ENCODE measurements around the gene HSPA8. TPM values are rescaled to one million over a fixed set of nuclear protein-coding genes. Genes with fewer than 3 reads are reported as not detected.

Gene HSPA8
- total RNA-seq, 1 experiment from 2014 or later: 1,124 TPM

DNA sequence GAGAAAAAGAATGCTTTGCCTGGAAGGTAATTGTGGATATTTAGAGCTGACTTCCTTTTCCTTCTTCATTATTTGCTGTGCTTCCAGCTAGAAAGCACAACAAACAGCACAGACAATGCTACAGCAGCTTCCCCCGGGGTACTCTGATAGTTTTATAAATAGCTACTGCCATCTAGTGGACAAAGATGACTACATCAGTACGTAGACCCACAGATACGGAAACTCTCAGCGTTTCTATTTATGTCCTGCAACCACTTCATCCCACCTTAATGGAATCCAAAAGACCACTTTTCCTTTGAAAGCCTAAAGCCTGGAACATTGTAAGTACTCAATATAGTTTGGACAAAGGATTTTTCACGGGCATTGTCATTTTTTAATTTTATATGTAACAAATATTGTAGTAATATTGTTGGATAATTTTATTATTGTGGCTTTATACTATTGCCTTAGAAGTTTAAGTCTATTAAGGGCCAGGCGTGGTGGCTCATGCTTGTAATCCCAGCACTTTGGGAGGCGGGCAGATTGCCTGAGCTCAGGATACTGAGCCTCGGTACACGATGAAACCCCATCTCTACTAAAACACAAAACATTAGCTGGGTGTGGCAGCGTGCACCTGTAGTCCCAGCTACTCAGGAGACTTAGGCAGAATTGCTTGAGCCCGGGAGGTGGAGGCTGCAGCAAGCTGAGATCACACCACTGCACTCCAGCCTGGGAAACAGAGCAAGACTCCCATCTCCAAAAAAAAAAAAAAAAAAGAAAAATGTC is 7.5 kb downstream of the HSPA8 start (continued):
- TF ChIP-seq, protein P1, sequence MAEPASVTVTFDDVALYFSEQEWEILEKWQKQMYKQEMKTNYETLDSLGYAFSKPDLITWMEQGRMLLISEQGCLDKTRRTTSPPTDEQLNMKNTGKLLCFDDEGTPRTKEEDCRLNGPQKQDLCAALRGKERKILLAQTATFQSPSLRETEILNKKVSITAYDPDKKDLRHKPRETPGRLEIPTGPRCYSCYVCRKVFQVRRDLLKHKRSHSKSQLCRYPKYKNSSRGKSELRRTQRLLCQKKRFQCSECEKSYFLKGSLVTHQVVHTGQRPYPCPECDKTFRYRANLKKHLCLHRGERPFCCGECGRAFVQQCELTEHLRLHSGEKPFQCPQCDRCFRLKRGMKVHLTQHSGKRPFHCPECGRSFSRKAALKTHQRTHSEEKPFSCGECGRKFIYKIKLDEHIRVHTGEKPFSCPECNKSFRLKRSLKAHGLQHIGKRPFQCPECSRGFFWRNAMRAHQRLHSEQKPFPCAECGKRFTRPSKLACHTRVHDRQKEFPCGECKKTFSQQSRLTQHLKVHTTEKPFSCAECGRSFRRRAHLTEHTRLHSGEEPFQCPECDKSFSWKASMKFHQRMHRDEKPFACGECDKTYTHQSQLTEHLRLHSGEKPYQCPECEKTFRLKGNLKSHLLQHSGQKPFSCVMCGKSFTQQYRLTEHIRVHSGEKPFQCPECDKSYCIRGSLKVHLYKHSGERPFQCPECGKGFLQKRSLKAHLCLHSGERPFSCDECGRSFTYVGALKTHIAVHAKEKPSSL (CRISPR knock-in tag; conservative IDR thresholded peaks at IDR 0.05): peak; percentile 79; the same call in 1 of the 2 replicates
- TF ChIP-seq, protein P2, sequence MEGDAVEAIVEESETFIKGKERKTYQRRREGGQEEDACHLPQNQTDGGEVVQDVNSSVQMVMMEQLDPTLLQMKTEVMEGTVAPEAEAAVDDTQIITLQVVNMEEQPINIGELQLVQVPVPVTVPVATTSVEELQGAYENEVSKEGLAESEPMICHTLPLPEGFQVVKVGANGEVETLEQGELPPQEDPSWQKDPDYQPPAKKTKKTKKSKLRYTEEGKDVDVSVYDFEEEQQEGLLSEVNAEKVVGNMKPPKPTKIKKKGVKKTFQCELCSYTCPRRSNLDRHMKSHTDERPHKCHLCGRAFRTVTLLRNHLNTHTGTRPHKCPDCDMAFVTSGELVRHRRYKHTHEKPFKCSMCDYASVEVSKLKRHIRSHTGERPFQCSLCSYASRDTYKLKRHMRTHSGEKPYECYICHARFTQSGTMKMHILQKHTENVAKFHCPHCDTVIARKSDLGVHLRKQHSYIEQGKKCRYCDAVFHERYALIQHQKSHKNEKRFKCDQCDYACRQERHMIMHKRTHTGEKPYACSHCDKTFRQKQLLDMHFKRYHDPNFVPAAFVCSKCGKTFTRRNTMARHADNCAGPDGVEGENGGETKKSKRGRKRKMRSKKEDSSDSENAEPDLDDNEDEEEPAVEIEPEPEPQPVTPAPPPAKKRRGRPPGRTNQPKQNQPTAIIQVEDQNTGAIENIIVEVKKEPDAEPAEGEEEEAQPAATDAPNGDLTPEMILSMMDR (IDR thresholded peaks at IDR 0.05): peak; percentile 52; the same call in 1 of the 2 replicates

DNA sequence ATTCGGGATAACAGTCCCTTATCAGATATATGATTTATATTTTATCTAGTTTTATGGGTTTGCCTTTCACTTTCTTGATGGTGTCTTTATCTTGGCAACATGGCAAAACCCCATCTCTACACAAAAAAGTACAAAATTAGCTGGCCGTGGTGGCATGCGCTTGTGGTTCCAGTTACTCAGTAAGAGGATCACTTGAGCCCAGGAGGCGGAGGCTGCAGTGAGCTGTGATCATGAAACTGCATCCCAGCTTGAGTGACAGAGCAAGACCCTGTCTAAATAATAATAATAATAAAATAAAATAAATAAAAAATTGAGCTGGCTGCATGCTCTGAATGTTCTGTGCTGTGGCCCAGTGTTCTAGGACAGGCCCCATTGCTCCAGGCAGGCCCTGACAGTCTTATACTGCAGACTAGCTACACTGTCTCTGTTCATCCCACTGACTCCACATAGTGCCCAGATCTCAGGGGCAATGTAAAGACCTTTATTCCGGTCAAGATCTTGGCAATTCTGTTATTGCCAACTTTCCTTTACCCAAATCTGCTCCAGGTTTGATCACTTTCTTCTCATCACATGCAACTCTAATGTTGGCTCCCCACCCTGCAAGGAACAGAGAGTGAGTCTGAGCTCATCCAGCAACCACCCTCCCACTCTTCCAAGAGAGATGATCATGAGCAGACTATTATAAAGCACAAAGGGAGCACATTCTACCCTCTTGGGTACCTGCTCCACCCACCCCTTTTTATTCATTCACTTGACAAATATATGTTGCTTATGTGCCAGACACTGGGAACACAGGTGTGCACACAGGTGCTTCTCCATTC is 8.8 kb downstream of the HSPA8 start:
- H3K27ac Mint-ChIP-seq: peak overlapping the region; percentile 4; the same call in 1 of the 2 replicates
- H3K9me3 Mint-ChIP-seq: no peaks in the 10 kb centered on the region
- ATAC-seq (peak; percentile 7), DNase-seq (ENCODE audit: low spot score) (no peak)
- no peak overlapping the region for H3K4me3 Mint-ChIP-seq
- peaks cover 31% of the 10 kb centered on the region for H3K36me3 Mint-ChIP-seq
- POLR2A ChIA-PET: interaction anchor here (1.5 to 1.9 kb wide), 2 partner anchors 9 kb away, joined by 5 read pairs; partner anchors contain the start of gene HSPA8
- H3K27me3 Mint-ChIP-seq (ENCODE audit: low read depth): no peaks in the 10 kb centered on the region
- peaks cover 7% of the 10 kb centered on the region; the same call in 1 of the 2 replicates for H3K4me1 Mint-ChIP-seq
- CTCF ChIA-PET: interaction anchor here (0.5 to 3.6 kb wide), 30 partner anchors 10 to 508 kb away, joined by 3 to 31 read pairs (median 5); partner anchors contain the start of gene HSPA8
- TF ChIP-seq ZNF138 (CRISPR knock-in tag; conservative IDR thresholded peaks at IDR 0.05) (no peak), SMAD3 (CRISPR knock-in tag; IDR thresholded peaks at IDR 0.05; ENCODE audit: borderline replicate concordance) (no peak), ZNF396 (CRISPR knock-in tag; IDR thresholded peaks at IDR 0.05; ENCODE audit: borderline replicate concordance) (no peak), RORB (CRISPR knock-in tag; IDR thresholded peaks at IDR 0.05) (no peak), NR2C2 (CRISPR knock-in tag; IDR thresholded peaks at IDR 0.05) (no peak), ESRRA (CRISPR knock-in tag; IDR thresholded peaks at IDR 0.05; ENCODE audit: borderline replicate concordance) (no peak), ZNF232 (CRISPR knock-in tag; IDR thresholded peaks at IDR 0.05) (no peak), IRF2 (CRISPR knock-in tag; IDR thresholded peaks at IDR 0.05; ENCODE audit: borderline replicate concordance, low read depth) (no peak), NR1H2 (CRISPR knock-in tag; IDR thresholded peaks at IDR 0.05) (no peak), ELF4 (CRISPR knock-in tag; IDR thresholded peaks at IDR 0.05; ENCODE audit: low read depth) (no peak), GABPB1 (CRISPR knock-in tag; IDR thresholded peaks at IDR 0.05) (no peak), ZNF423 (CRISPR knock-in tag; IDR thresholded peaks at IDR 0.05) (no peak), ZNF671 (CRISPR knock-in tag; IDR thresholded peaks at IDR 0.05) (peak; percentile 75; the same call in 1 of the 2 replicates)
- TF ChIP-seq, protein P3, sequence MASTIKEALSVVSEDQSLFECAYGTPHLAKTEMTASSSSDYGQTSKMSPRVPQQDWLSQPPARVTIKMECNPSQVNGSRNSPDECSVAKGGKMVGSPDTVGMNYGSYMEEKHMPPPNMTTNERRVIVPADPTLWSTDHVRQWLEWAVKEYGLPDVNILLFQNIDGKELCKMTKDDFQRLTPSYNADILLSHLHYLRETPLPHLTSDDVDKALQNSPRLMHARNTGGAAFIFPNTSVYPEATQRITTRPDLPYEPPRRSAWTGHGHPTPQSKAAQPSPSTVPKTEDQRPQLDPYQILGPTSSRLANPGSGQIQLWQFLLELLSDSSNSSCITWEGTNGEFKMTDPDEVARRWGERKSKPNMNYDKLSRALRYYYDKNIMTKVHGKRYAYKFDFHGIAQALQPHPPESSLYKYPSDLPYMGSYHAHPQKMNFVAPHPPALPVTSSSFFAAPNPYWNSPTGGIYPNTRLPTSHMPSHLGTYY (CRISPR knock-in tag; IDR thresholded peaks at IDR 0.05): 0 out of 2 replicates have a peak, but pooled peaks have one; percentile 11
- TF ChIP-seq, protein P4, sequence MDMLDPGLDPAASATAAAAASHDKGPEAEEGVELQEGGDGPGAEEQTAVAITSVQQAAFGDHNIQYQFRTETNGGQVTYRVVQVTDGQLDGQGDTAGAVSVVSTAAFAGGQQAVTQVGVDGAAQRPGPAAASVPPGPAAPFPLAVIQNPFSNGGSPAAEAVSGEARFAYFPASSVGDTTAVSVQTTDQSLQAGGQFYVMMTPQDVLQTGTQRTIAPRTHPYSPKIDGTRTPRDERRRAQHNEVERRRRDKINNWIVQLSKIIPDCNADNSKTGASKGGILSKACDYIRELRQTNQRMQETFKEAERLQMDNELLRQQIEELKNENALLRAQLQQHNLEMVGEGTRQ (CRISPR knock-in tag; IDR thresholded peaks at IDR 0.05): no peak
- TF ChIP-seq, protein P5, sequence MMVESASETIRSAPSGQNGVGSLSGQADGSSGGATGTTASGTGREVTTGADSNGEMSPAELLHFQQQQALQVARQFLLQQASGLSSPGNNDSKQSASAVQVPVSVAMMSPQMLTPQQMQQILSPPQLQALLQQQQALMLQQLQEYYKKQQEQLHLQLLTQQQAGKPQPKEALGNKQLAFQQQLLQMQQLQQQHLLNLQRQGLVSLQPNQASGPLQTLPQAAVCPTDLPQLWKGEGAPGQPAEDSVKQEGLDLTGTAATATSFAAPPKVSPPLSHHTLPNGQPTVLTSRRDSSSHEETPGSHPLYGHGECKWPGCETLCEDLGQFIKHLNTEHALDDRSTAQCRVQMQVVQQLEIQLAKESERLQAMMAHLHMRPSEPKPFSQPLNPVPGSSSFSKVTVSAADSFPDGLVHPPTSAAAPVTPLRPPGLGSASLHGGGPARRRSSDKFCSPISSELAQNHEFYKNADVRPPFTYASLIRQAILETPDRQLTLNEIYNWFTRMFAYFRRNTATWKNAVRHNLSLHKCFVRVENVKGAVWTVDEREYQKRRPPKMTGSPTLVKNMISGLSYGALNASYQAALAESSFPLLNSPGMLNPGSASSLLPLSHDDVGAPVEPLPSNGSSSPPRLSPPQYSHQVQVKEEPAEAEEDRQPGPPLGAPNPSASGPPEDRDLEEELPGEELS (CRISPR knock-in tag; IDR thresholded peaks at IDR 0.05): no peak
- TF ChIP-seq, protein P6, sequence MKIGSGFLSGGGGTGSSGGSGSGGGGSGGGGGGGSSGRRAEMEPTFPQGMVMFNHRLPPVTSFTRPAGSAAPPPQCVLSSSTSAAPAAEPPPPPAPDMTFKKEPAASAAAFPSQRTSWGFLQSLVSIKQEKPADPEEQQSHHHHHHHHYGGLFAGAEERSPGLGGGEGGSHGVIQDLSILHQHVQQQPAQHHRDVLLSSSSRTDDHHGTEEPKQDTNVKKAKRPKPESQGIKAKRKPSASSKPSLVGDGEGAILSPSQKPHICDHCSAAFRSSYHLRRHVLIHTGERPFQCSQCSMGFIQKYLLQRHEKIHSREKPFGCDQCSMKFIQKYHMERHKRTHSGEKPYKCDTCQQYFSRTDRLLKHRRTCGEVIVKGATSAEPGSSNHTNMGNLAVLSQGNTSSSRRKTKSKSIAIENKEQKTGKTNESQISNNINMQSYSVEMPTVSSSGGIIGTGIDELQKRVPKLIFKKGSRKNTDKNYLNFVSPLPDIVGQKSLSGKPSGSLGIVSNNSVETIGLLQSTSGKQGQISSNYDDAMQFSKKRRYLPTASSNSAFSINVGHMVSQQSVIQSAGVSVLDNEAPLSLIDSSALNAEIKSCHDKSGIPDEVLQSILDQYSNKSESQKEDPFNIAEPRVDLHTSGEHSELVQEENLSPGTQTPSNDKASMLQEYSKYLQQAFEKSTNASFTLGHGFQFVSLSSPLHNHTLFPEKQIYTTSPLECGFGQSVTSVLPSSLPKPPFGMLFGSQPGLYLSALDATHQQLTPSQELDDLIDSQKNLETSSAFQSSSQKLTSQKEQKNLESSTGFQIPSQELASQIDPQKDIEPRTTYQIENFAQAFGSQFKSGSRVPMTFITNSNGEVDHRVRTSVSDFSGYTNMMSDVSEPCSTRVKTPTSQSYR (CRISPR knock-in tag; IDR thresholded peaks at IDR 0.05): no peak

Data from WTC11 (cell line).